GM18526 (cell line): Measurements from ENCODE around the gene CORT.
A peak's percentile ranks its signal among the peaks of the same experiment; 100 is the strongest.

Source experiments
- POLR2A ChIP-seq: IDR thresholded peaks from 3 replicates; pipeline ENCODE4 v1.6.1; 2011; ENCODE audit not compliant: insufficient read length; ENCODE audit errors: extremely low read depth

CORT gene, protein sequence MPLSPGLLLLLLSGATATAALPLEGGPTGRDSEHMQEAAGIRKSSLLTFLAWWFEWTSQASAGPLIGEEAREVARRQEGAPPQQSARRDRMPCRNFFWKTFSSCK

DNA sequence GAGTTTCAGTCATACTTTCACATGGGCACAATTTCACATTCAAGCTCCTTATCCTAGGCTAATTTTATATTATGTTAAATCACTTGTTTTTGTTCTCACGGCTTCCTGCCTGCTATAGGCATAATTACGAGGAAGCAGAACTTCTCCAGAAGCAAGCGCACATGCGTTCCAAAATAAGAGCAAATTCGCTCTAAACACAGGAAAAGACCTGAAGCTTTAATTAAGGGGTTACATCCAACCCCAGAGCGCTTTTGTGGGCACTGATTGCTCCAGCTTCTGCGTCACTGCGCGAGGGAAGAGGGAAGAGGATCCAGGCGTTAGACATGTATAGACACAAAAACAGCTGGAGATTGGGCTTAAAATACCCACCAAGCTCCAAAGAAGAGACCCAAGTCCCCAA lies at the start of gene CORT:
TSS of gene CORT (plus strand) at position 281 of the 400 bp plus-strand sequence. CDS start 193 bp downstream, outside the sequence.
- no peak for TF ChIP-seq POLR2A

DNA sequence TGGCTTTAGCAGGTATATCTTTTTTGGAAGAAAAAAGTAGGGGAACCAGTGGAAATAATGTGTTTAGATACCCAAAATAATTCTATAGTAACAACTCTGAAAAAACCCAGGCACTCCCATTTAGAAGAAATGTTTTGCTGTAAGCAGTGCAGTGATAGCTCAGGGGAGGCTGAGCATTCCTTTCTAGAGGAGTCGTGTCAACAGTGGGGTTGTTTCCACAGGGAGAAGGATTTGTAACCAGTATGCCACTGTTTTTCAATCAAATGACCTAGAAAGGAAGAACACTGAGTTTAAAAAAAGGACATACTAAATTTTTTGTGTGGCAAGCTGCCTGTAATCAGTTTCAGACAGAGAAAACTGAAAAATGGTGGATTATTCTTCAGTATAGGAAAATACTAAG lies 48.5 kb upstream of the CORT start:
- no peak for TF ChIP-seq POLR2A

DNA sequence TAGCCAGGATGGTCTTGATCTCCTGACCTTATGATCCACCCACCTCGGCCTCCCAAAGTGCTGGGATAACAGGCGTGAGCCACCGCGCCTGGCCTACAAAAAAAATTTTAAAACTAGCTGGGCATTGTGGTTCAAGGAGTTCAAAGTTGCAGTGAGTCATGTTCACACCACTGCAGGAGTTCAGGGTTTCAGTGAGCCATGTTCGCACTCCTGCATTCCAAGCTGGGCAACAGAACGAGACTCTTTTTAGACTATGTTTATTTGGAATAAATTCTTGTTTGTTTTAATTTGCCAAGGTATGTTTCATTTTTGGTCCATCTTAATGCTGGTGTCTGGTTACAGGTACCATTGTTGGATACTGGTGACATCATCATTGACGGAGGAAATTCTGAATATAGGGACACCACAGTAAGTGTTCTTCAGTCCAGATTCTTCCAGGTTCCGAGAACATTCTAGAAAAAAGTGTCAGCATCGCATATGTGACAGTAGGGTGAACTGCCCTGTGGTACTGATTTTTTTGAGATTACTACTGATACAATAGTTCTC lies 47.0 kb upstream of the CORT start:
- no peak for TF ChIP-seq POLR2A

DNA sequence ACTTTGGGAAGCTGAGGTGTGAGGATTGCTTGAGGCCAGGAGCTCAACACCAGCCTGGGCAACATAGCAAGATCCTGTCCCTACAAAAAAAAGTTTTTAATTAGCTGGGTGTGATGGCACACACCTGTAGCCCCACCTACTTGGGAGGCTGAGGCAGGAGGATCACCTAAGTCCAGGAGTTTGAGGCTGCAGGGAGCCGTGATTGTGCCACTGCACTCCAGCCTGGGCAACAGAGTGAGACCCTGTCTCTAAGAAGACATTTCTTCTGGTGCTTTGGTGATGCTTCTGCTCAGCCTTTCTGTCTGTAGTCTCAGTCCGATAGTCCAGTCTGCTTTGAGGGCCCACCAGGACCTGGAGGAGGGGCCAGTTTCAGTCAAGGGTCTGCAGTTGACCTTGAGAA lies 42.6 kb upstream of the CORT start:
- TF ChIP-seq POLR2A, result no peak

DNA sequence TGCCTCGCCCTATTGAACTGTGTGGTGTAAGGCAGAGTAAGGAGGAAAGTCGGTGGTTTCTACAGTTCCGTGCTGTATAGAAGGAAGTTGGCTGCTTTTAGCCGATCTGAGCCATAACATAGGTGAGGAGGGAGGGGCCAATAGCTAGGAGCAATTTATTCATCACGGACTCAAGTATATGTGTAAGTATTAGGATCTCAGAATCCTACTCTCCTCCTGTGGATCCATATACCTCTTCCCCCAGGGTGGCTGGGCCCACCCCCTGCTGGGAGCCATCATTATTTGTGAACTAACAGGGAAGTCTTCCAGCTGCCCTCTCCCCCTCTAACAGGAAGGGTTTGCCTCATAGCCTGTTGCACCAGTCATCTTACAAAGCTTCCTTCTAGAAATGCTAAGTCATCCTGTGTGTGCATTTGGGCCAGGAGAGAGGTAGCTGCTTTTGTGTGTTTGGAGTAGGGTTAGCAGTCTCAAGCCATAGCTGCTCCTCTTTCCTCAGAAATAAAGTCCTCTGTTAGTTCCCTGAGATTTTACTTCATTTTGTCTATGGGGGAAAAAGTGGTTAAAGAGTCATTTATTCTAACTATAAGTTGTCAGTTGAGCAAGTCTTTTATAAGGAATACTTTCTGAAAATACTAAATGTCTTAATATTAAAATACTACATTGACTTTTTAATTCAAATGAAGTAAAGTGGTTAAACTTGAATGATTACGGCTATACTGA lies 34.5 kb upstream of the CORT start:
- no peak for TF ChIP-seq POLR2A

DNA sequence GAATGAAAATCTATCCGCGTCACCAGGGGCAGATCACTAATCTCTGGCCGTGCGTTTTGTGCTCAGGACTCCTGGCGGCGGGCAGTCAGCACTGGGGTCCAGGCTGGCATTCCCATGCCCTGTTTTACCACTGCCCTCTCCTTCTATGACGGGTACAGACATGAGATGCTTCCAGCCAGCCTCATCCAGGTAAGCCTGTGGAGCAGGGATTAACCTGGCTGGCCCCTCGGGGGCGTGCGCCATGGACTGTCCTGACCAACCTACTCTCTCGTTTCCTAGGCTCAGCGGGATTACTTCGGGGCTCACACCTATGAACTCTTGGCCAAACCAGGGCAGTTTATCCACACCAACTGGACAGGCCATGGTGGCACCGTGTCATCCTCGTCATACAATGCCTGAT lies 30.5 kb upstream of the CORT start:
- no peak for TF ChIP-seq POLR2A

- no peak for TF ChIP-seq POLR2A
Measured at GRCh38 chr1:10421637-10422036, 28.2 kb upstream of the CORT start.

GRCh38 chr1:10424034-10424433 lies 25.8 kb upstream of the CORT start:
- TF ChIP-seq POLR2A, result no peak

GRCh38 chr1:10424651-10425050 lies 25.2 kb upstream of the CORT start:
- no peak for TF ChIP-seq POLR2A

DNA sequence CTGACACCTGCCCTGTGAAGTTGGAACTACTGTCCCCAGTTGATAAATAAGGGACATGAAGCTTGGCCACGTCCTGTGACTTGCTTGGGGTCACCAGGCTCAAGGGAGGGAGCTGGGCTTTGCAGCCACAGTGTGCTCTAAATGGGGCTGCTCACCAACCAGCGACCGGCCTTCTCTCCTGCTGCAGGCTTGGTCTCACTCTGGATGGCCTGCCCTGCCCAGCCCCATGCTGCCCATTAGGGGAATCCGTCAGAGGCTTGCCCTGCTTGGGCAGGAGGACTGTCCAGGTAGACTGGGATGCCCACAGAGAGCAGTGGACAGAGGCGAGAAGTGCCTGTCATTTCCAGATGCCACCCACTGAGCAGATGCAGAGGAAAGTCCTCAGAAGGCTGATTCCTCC lies 20.8 kb upstream of the CORT start:
- TF ChIP-seq POLR2A, result no peak

GRCh38 chr1:10429868-10430215 lies 20.0 kb upstream of the CORT start:
- no peak for TF ChIP-seq POLR2A

DNA sequence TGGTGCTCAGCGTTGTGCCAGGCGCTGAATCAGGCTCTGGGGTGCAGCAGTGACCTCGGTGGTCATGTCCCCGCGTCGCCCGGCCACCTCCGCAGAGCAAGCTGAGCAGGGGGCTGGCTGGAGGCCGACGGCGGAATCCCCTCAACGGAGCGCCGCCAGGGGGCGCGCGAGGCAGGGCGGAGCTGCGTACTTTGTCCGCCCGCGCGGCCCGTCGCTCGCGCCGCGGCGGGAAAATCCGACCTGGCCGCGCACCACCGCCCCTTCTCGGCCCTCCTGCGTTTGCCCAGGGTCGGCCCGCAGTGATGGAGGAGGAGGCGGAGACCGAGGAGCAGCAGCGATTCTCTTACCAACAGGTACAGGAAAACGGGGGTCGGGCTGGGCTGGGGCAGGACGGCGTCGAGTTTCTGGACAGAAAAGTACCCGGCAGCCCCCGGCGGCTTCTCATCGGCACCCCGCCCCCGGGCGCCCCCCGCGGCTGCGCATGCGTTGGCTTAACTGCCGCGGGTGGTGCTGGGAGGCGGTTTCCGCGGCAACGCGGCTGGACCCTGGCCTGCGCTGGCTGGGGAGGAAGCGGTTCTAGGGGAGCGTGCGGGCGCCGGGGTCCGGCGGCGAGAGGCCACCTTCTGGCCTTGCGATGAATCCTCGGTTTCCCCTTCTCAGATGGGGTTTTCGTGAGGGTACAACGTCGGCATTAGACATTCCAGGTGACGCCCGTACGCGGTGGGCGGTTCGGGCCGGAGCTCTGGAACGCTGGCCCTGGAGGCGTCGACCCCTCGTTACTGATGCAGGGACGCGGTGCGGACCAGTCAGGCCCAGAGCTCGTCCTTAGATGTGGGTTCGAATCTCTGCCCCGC lies 19.4 kb upstream of the CORT start, which contains the start of gene CENPS:
TSS of gene CENPS (plus strand) at position 218 of the 854 bp plus-strand sequence. CDS start at position 303, 85 bp downstream.
- TF ChIP-seq POLR2A, result peak; percentile 64

GRCh38 chr1:10431070-10431730 lies 18.6 kb upstream of the CORT start:
- TF ChIP-seq POLR2A, result no peak

DNA sequence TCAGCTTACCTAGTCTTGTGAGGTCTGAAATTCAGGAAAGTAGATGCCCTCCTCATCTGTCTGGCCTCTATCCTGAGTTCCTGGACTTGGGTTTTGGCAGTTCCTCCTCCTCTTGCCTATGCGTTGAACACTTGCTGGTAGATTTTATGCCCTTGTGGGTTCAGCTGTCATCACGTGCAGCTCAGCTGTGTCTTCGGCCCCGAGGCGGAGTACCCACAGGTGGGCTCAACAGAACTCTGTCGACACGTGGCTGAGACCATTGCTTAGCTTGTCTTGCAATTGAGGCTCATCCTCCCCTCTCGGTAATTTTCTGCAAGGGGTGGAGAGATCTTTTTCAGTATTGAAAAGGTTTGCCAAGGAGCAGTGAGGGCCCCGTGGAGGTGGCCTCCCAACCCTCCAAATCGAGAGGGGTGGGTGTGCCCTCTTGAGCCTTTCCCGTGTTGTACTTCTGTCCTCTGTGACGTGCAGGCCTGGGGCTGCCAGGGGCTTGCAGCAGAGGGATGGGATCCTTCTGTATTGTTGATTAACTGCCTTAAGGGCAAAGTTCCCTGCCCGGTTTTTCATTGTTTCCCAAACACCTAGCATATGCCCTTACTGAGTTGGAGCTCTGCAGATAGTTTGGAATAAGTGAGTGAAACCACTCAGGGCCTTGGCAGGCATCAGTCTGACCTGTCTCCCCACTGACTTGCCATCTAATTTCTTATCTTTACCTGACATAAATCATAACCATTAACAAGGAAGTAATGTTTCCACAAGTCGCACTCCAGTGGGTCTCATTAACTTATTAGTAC lies 16.7 kb upstream of the CORT start:
- no peak for TF ChIP-seq POLR2A
